Activated T-cell treated with anti-CD3 and anti-CD28 coated beads, Interleukin-2, amount 50 U/mL, for 72 hours (primary cell): ENCODE measurements around the gene FXYD1. TPM values are rescaled to one million over a fixed set of nuclear protein-coding genes. Genes with fewer than 3 reads are reported as not detected.

ENCODE experiments used
- ATAC-seq, 2 donors: fragments of 150-1000 bp; cut with Tn5 transposase; replicated peaks in 1 of 2; 2 replicates each; pipeline ENCODE4 v1.10.0; 2021; ENCODE audit warnings: moderate library complexity in 2 of 2, mild to moderate bottlenecking in 1 of 2
- DNase-seq, 2 donors: peaks; one replicate each; pipeline ENCODE4 v3.0.0; 2021 to 2022; ENCODE audit warnings: mixed read lengths in 1 of 2
- H3K27ac Mint-ChIP-seq: one replicate; pipeline ENCODE4 v1.8.0; 2022; ENCODE audit warnings: mild to moderate bottlenecking, moderate library complexity, mixed read lengths
- H3K27me3 Mint-ChIP-seq: one replicate; pipeline ENCODE4 v1.8.0; 2022; ENCODE audit warnings: low read depth, mixed read lengths
- H3K36me3 Mint-ChIP-seq, 2 donors: one replicate each; pipeline ENCODE4 v1.8.0; 2022; ENCODE audit warnings: mixed read lengths in 2 of 2, mild to moderate bottlenecking in 1 of 2; ENCODE audit not compliant: insufficient read depth in 2 of 2
- H3K4me1 Mint-ChIP-seq: one replicate; pipeline ENCODE4 v1.8.0; 2022; ENCODE audit warnings: low read depth, mixed read lengths
- H3K4me3 Mint-ChIP-seq, 2 donors: one replicate each; pipeline ENCODE4 v1.8.0; 2022; ENCODE audit warnings: mild to moderate bottlenecking in 2 of 2, mixed read lengths in 2 of 2, moderate library complexity in 2 of 2
- H3K9me3 Mint-ChIP-seq, 2 donors: one replicate each; pipeline ENCODE4 v1.8.0; 2022; ENCODE audit warnings: mixed read lengths in 2 of 2
- total RNA-seq, 2 donors: library from RNA; stranded (reverse); gene quantifications; one replicate each; pipeline ENCODE4 v1.2.3, GENCODE V29; 2022

FXYD1 gene
- total RNA-seq, result 1 to 10 TPM; 1.6 to 2.0 TPM

DNA sequence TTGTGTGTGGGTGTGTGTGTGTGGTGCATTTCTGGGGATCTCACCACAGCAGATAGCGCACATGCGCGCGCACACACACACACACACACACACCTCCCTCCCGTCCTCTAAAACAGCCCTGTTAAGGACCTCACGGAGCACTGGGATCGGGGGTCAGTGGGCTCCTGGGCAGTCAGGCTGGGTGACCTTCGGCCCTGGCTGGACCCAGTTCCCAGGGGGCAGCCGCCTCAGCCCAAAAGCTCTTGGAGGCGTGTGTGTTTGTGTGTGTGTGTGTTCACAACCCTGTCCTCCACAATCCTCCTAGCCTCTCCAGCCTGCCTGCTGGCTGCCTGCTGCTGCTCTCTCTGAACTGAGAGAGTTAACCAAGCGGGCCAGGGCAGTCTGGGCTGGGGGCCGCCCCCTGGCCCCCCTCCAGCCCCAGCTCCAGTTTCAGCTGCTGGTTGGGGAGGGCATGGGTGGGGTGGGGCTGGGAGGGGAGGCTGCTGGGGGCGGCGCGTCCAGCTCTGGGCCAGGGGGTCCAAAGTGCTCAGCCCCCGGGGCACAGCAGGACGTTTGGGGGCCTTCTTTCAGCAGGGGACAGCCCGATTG, at the start of gene FXYD1:
Gene FXYD1, plus strand, starts transcription at position 520 of the 588 bp plus-strand sequence. CDS start 1,256 bp downstream, outside the sequence.
- peaks cover 17% of the 10 kb centered on the region for H3K4me1 Mint-ChIP-seq
- H3K27ac Mint-ChIP-seq, result no peak within 1 kb of the TSS
- no peak for ATAC-seq
- DNase-seq, result no peak
- no peak within 1 kb of the TSS for H3K4me3 Mint-ChIP-seq
- peaks cover 11% of the 10 kb centered on the region for H3K27me3 Mint-ChIP-seq
- H3K36me3 Mint-ChIP-seq, result no peaks in the 10 kb centered on the region
- H3K9me3 Mint-ChIP-seq, result no peaks in the 10 kb centered on the region

DNA sequence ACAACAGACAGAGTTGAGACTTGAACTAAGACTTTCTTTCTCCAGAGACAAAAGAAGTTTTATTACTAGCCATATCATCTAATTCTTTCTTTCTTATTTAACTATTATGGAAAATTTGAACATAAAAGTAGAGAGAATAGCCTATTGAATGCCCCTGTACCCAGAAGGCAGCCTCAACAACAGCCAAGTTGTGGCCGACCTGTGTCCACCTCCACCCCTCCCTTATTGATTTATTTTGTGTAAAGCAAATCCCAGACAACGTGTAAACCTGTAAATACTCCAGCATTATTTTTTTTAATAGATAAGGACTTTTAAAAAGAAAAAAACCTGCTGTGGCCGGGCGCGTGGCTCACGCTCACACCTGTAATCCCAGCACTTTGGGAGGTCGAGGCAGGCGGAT, 49.1 kb upstream of the FXYD1 start:
- no peaks in the 10 kb centered on the region for H3K36me3 Mint-ChIP-seq
- H3K27ac Mint-ChIP-seq, result no peak overlapping the region
- no peaks in the 10 kb centered on the region for H3K4me1 Mint-ChIP-seq
- ATAC-seq (no peak), DNase-seq (no peak)
- no peak overlapping the region for H3K4me3 Mint-ChIP-seq
- no peaks in the 10 kb centered on the region for H3K9me3 Mint-ChIP-seq
- H3K27me3 Mint-ChIP-seq, result no peaks in the 10 kb centered on the region

DNA sequence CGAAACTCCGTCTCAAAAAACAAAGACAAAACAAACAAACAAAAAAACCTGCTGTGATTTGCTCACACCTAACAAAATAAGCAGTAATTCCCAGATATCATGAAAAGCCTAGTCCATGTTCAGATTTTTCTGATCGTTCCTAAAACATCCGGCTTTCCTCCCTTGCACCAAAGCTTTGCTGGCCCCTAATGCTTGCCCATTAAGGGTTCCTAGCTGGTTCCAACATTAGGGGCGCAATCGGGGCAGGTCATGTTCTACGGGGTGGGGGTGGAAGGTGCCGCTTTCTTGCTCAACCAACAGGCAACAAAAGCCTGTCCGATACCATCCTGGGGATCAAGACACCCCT, 48.5 kb upstream of the FXYD1 start:
- Mint-ChIP-seq H3K4me3 (no peak overlapping the region), H3K36me3 (no peaks in the 10 kb centered on the region), H3K27me3 (no peaks in the 10 kb centered on the region), H3K9me3 (no peaks in the 10 kb centered on the region), H3K27ac (no peak overlapping the region), H3K4me1 (no peaks in the 10 kb centered on the region)
- DNase-seq (no peak), ATAC-seq (no peak)

DNA sequence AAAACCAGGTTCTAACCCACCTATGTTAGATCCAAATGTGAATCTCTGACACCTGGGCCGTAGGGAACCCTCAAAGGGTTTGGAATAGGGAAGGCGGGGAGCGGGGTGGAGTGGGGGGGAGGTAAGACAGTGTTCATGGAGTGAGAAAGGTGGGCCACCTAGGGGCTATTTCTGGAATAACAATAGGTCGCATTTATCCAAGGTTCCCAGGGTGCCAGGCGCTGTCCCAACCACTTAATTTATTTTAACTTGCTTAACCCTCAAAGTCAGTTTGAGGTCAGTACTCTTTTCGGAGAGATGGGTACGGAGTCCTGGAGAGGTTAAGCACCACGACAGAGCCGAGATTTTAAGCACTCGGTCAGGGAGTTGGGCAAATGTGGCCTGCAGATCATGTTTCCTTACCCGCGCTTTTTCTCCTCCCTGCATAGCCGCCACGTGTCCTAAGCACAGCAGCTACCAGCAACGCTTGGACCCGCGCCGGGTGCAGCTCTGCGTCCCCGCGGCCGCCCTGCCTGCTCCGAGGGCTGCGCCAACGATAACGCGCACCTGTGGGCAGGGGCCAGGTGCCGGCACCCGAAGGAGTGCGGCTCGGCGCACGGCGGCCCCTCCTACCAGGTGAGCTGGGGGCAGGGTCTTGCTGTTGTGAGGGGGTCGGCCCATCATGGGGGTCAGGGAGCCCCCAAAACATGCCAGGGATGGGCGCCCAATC, 48.0 kb upstream of the FXYD1 start:
- ATAC-seq, result peak; percentile 76

DNA sequence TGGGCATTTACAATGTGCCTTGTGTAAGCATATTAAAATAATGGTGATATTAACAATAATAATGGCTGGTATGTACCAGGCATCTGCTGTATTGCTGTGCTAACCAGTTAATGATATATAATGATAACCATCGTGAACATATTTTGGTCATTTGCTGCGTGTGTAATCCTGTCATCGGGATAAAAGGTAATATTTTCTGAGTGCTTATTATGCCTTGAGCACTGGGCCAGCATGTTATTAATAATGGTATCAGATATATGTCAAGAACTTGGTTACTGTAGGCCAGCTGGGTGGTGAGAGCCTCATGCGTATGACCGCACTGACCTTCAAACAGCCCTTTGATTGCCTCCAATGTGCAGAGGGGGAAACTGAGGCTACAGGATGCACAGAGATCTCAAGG, 45.2 kb upstream of the FXYD1 start:
- DNase-seq (no peak), ATAC-seq (no peak)
- Mint-ChIP-seq H3K27ac (no peak overlapping the region), H3K36me3 (no peaks in the 10 kb centered on the region), H3K4me1 (no peaks in the 10 kb centered on the region), H3K4me3 (no peak overlapping the region), H3K27me3 (no peaks in the 10 kb centered on the region), H3K9me3 (no peaks in the 10 kb centered on the region)

More for the DNA sequence above, 48.0 kb upstream of the FXYD1 start:
- peak overlapping the region in 1 of 2 donors; percentile 34 for H3K4me3 Mint-ChIP-seq
- H3K27ac Mint-ChIP-seq, result no peak overlapping the region
- peak; percentile 48 to 53 for DNase-seq
- no peaks in the 10 kb centered on the region for H3K36me3 Mint-ChIP-seq
- no peaks in the 10 kb centered on the region for H3K9me3 Mint-ChIP-seq
- H3K27me3 Mint-ChIP-seq, result no peaks in the 10 kb centered on the region
- no peaks in the 10 kb centered on the region for H3K4me1 Mint-ChIP-seq

DNA sequence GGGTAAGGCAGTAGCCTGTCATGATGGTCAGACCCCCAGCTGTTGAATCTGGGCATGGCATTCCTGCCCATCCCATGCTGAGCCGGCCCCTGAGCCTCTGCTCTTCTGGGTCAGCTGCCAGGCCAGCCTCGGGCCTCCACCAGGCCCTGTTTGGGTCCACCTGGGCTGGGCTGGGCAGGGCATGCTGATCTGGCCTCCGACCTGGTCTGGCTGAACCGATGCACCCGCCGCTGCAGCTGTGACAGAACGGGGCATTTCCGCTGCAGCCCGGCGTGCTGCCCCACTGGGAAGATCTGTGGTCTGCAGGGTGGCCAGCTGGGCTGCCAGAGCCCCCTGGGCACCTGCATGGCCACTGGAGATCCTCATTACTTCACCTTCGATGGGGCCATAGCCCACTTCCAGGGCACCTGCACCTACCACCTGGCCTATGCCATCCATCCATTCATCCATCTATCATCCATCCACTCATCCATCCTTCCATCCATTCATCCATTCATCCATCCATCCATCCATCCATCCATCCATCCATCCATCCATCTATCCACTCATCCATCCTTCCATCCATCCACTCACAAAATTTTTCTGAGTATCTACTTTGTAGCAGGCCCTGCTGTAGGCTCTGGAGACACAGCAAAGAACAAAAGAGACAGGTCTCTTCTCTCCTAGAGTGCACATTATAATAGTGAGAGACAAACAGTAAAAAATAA, 44.5 kb upstream of the FXYD1 start:
- DNase-seq (no peak), ATAC-seq (no peak)
- Mint-ChIP-seq H3K36me3 (no peaks in the 10 kb centered on the region), H3K27ac (no peak overlapping the region), H3K4me3 (no peak overlapping the region), H3K27me3 (no peaks in the 10 kb centered on the region), H3K4me1 (no peaks in the 10 kb centered on the region), H3K9me3 (no peaks in the 10 kb centered on the region)

DNA sequence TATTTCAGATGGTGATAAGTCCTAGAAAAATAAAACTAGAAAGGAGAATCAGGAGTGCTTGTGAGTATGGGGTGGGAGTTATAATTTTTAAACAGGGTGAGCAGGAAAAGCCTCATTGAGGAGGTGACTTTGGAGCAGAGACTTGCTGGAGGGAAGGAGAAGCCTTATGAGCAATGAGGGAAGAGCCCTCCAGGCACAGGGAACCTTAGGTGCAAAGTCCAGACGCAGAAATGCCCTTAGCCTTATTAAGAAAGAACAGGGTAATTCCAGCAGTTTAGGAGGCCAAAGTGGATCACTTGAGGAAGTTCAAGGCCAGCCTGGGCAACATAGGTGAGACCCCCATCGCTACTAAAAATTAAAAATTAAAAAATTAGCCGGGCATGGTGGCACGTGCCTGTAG, 44.0 kb upstream of the FXYD1 start:
- Mint-ChIP-seq H3K4me3 (no peak overlapping the region), H3K36me3 (no peaks in the 10 kb centered on the region), H3K9me3 (no peaks in the 10 kb centered on the region), H3K4me1 (no peaks in the 10 kb centered on the region), H3K27ac (no peak overlapping the region), H3K27me3 (no peaks in the 10 kb centered on the region)
- ATAC-seq (no peak), DNase-seq (no peak)

DNA sequence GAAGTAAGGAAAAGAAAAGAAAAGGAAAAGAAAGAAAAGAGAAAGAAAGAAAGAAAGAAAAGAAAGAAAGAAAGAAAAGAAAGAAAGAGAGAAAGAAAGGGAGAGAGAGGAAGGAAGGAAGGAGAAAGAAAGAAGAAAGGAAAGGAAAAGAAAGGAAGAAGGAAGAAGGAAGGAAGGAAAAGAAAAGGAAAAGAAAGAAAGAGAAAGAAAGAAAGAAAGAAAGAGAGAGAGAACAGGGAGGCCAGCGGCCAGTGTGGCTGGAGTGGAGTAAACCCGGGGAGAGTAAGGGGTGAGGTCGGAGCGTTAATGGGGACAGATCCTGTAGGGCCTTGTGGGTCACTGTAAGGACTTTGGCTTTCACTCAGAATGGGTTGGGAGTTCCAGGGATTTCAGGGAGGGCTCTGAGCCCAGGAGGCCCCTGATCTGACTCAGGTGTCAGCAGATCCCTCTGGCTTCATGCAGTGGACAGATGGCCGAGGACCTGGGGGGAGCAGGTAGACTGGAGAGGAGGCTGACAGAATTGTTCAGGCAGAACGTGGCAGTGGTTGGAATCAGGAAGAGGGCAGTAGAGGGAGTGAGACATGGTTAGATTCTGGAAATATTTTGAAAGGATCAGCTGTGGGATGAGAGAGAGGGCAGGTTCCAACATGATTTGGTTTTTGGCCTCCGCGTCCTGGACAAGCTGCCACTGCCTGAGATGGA, 42.8 kb upstream of the FXYD1 start:
- no peaks in the 10 kb centered on the region for H3K36me3 Mint-ChIP-seq
- no peak overlapping the region for H3K27ac Mint-ChIP-seq
- H3K9me3 Mint-ChIP-seq, result no peaks in the 10 kb centered on the region
- H3K27me3 Mint-ChIP-seq, result no peaks in the 10 kb centered on the region
- no peak overlapping the region for H3K4me3 Mint-ChIP-seq
- H3K4me1 Mint-ChIP-seq, result no peaks in the 10 kb centered on the region
- no peak for ATAC-seq
- no peak for DNase-seq

DNA sequence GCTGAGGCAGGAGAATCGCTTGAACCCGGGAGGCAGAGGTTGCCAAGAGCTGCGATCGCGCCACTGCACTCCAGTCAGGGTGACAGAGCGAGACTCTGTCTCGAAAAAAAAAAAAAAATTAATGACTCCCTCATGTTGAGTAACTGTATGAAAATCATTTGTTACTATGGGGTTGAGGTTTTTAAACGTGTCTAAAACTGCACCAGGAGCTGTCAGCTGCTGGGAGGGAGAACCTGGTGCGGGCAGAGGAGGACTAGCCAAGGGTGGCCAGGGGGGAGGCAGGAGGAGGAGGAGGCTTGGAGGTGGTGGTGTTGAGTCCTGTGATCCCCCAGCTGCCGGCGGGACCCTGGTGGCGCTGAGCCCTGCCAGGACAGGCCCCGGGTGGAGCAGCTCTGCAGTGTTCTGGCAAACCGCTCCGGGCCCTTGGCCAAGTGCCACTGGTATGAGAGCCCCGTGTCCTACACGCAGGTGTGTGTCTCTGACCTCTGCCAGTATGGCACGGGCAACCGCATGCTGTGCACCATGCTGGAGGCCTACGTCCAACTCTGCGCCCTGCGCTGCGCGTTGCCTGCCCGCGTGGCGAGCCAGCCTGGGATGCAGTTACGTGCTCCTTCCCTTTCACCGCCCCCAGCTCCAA, 40.1 kb upstream of the FXYD1 start:
- no peaks in the 10 kb centered on the region for H3K36me3 Mint-ChIP-seq
- H3K4me3 Mint-ChIP-seq, result no peak overlapping the region
- H3K27me3 Mint-ChIP-seq, result no peaks in the 10 kb centered on the region
- ATAC-seq (no peak), DNase-seq (no peak)
- H3K4me1 Mint-ChIP-seq, result no peaks in the 10 kb centered on the region
- H3K27ac Mint-ChIP-seq, result no peak overlapping the region
- H3K9me3 Mint-ChIP-seq, result no peaks in the 10 kb centered on the region

DNA sequence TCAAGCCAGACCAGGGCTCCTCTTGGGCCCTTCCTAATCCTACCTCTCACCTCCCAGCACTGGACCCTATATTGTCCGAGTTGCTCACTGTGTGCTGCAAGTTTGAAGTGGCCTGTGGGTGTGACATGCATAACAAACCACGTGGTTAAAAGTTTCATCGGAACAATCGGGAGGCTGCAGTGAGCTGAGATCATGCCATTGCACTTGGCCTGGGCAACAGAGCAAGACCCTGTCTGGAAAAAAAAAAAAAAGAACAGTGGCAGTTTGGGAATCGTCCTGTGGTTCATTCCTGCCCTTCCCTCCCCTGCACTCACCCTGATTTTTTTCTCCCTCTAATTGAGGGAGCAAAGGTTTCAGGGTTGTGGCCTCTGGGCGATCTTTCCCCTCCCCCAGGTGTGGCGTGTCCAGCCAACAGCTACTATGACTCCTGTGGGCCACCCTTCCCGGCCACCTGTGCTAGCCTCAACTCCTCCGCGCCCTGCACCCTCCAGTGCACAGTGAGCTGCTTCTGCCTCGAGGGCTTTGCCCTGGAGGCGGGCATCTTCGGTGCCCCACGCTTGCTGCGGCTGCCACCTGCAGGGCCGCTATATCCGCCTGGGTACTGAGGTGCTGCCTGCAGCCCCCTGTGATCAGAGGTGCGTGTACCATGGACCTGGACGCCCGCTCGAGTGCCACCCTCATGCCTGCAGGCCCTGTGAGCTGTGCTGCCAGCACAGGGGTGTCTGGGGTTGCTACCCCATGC, 39.3 kb upstream of the FXYD1 start:
- Mint-ChIP-seq H3K36me3 (no peaks in the 10 kb centered on the region), H3K27ac (no peak overlapping the region), H3K9me3 (no peaks in the 10 kb centered on the region), H3K27me3 (no peaks in the 10 kb centered on the region), H3K4me3 (no peak overlapping the region), H3K4me1 (no peaks in the 10 kb centered on the region)
- ATAC-seq, result no peak
- no peak for DNase-seq

DNA sequence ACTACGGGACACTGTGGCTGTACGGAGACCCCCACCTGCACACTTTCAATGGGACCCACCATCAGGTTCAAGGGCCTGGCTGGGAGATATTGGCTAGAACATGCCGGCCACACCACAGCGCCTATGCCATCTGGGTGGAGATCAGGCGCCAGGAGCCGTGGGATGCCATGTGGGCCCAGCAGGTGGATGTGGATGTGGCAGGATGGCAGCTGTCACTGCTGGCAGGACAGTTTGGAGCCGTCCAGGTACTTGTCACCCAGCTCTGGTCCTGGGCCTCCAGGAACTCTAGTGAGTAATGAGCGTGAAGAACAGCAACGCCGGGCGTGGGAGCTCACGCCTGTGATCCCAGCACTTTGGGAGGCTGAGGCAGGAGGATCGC, 38.7 kb upstream of the FXYD1 start:
- H3K4me3 Mint-ChIP-seq, result no peak overlapping the region
- ATAC-seq, result no peak
- H3K36me3 Mint-ChIP-seq, result no peaks in the 10 kb centered on the region
- no peak for DNase-seq
- H3K27ac Mint-ChIP-seq, result no peak overlapping the region
- H3K4me1 Mint-ChIP-seq, result no peaks in the 10 kb centered on the region
- no peaks in the 10 kb centered on the region for H3K27me3 Mint-ChIP-seq
- H3K9me3 Mint-ChIP-seq, result no peaks in the 10 kb centered on the region

DNA sequence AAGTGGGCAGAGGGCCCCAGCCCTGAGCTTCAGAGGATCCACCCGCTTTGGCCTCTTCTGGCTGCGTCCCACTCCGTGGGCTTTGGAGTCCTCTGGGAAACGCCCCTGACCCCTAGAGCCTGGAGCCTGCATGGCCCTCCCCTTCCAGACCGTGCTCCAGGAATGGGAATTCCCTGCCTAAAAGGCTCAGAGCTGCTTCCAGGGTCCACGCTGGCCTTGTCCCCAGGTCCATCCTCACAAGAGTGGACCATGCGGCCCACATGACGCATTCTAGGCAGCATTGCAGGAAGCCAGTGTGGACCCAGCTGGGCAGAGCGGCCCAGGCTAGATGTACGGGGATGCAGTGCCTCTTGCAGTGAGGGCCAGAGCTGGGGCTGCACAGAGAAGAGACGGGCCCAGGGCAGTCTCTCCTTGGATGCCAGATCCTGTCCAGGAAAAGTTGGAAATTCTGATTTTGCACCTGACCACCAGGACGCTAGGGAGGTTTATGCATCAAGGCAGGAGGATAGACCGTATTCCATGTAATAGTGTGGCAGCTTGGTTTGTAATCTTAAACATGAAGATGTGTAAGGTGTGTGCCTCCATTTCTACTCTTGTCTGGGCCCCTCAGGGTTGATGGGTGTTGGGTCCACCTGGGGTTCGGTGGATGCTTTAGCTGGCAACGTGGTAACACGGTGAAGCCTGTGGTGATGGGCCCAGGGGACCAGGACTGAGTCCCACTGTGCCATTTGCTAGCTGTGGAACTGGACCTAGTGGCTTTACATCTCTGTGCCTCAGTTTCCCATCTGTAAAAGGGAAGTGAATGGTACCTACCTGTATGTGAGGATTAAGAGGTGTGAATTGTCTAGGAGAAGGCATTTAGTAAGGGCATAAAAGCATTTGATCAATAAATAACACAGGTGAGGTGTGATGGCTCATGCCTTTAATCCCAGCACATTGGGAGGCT, 37.8 kb upstream of the FXYD1 start:
- Mint-ChIP-seq H3K27ac (no peak overlapping the region), H3K27me3 (no peaks in the 10 kb centered on the region), H3K9me3 (no peaks in the 10 kb centered on the region), H3K36me3 (no peaks in the 10 kb centered on the region), H3K4me3 (no peak overlapping the region), H3K4me1 (no peaks in the 10 kb centered on the region)
- ATAC-seq (no peak), DNase-seq (no peak)
